Amygdala (tissue), 56 donors: Measurements from ENCODE around the gene C6orf52.
"Not testable (repeated sequence)": the region's sequence is repeated elsewhere in the genome, so short reads cannot be mapped to it uniquely, and the experiment has no call there.

Source experiments
- DNase-seq, 56 donors: peaks; one replicate each; lab custom pipeline; 2025; lab: John Stamatoyannopoulos, UW

Gene C6orf52

DNA sequence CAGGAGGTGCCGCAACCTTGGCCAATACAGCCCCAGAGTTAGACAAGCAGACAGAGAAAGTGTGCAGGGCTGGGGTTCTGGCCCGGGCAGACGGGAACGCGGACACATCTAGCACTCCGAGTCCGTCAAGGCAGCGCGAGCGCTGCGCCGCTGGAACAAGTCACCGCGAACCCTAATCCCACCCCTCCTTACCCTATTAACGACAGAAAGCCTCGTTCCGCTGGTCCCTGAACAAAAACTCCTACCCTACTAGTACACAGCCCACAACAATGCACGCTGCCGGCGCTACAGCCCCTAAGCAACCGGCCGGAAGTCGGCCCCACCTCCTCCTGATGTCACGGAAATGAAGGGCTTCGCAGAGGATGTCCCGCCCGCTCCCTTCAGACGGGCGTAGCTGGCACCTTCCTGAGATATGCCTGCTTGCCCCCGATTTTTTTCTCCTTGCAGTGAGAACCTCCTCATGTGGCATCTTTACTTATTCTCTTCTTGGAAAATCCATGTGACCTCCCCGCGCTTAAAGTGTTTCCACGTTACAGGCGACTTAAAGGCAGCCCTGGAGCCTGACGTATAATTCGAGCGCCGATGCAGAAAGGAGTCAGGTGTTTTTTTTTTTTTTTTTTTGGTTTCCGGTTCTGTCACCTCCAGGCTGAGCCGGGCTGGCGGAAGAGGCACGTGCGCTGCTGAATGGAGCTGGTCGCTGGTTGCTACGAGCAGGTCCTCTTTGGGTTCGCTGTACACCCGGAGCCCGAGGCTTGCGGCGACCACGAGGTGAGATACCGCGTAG lies at the start of gene C6orf52, which contains the start of gene PAK1IP1:
Gene C6orf52, minus strand, starts transcription at position 315 of the 784 bp plus-strand sequence. CDS start 7,066 bp downstream, outside the sequence.
Gene PAK1IP1, plus strand, starts transcription at position 671 of the 784 bp plus-strand sequence. Its CDS starts 14 bp downstream, at position 685.
- peak; percentile 57 to 98 (median 88) for DNase-seq

DNA sequence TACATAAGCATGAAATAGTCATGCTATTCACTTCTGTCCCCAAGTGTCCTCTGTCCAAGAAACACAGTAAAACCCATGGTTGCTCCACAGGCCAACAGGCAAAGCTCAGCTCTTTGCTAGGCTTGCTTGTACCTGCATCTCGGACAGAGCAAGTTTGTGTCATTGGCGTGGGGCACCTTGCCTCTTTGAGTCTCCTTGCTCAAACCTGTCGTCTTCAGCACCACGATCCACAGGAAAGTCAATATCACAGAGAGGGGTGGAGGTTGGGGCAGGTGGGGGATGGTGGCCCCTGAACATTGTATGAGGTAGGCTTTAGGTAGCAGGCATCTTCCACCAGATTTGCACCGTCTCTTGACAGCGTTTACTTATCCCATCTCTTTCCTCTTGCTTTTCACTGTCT lies 49.1 kb upstream of the C6orf52 start:
- no peak for DNase-seq

DNA sequence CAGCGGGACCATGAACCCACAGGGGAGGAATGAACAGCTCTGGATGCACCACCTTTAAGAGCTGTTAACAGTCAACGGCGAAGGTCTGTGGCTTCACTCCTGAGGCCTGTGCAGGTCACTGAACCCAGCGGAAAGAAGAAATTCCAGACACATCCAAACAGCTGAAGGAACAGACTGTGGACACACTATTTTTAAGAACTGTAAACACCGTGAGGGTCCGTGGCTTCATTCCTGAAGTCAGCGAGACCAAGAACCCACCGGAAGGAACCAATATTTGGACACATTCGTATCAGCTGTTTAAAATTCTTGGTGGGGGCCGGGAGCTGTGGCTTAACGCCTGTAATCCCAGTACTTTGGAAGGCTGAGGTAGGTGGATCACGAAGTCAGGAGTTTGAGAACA lies 47.8 kb upstream of the C6orf52 start:
- no peak for DNase-seq

DNA sequence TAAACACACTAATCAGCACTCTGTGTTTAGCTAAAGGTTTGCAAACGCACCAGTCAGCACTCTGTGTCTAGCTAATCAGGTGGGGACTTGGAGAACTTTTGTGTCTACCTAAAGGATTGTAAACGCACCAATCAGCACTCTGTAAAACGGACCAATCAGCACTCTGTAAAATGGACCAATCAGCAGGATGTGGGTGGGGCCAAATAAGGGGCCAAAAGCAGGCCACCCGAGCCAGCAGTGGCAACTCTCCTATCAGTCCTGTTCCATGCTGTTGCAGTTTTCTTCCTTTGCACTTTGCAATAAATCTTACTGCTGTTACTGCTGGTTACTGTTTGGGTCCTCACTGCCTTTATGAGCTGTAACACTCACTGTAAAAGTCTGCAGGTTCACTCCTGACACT lies 47.2 kb upstream of the C6orf52 start:
- DNase-seq = not testable (repeated sequence)

DNA sequence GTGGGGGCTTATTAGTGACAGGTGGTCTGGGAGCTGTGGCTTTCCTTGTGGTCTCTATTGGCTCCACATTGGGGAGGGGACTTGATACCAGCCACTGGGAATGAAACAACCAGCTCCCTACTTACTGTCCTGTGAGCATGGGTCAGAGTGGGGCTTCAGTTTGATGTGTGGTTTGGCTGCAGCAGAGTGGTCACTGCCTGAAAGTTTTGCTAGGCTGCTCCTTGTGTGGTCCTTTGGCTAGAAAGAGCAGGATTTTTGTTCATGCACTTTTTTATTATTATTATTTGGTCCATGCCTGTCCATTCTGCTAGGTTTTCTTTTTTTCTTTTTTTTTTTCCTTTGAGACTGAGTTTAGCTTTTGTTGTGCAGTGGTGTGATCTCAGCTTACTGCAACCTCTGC lies 45.6 kb upstream of the C6orf52 start:
- DNase-seq = no peak

DNA sequence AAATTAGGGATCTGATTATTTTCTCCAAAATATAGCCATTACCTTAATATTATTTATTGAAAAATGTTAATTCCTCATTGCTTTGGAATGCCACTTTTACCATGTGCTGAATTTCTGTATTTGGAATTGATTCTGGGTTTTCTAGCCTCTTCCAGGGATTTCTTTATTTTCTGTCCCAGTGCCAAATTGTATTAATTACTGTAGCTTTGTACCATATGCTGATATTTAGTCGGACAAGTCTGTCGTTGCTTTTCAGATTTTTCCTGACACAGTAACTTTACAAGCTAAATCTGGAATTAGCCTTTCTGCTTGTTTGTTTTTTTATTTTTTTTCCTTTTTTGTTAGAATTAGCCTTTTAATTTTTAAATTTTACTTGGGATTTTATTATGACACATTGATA lies 42.3 kb upstream of the C6orf52 start:
- DNase-seq = no peak

DNA sequence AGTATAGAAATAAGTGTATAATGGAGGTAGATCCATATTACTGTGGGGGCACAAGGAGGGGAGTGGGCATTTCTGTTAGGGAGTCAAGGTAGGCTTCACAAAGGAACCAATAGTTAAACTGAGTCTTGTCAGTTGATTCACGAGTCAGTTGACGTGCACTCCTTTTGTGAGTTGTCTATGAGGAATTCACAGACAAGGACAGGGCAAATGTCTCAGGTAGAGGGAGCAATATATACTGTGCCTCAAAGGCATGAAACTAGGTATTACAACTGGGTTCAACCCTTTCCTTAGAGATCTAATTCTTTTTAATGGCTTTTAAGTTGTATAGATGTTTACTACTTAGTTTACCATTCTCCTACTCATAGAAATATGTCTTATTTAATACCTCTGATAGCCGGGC lies 39.4 kb upstream of the C6orf52 start:
- no peak for DNase-seq

DNA sequence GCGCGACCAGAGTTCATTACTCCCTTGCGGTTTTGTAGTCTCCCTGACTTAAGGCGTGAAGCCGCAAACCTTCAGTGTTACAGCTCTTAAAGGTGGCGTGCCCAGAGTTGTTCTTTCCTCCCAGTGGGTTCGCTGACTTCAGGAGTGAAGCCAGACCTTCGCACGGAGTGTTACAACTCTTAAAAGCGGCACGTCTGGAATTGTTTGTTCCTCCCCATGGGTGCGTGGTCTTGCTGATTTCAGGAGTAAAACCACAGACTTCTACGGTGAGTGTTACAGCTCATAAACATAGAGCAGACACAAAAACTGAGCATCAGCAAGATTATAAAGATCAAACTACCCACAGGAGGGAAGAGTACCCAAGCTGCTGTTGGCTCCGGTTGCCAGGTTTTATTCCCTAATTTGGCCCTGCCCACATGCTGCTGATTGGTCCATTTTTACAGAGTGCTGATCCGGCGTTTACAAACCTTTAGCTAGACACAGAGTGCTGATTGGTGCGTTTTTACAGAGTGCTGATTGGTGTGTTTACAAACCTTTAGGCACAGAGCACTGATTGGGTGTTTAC lies 38.8 kb upstream of the C6orf52 start:
- DNase-seq = no peak

DNA sequence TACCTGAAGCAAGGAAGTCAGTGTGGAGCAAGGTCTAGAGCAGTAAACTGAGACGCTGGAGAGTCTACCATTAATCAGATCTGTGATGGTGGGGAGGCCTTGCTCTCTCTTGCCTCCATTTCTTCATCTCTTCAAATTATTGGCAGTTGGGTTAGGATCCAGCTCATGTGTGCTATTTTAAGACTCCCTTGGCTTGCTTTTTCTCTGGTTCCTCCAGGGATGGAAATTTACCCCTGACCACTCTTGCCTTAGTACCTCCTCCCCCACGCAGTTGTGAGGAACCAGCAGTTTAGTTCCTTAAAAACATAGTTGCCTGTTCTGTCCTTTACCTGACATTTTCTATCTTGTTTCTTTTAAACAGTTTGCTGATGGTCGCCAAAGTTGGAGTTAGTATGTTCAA lies 35.8 kb upstream of the C6orf52 start:
- DNase-seq = peak in 1 of 56 donors; percentile 36

DNA sequence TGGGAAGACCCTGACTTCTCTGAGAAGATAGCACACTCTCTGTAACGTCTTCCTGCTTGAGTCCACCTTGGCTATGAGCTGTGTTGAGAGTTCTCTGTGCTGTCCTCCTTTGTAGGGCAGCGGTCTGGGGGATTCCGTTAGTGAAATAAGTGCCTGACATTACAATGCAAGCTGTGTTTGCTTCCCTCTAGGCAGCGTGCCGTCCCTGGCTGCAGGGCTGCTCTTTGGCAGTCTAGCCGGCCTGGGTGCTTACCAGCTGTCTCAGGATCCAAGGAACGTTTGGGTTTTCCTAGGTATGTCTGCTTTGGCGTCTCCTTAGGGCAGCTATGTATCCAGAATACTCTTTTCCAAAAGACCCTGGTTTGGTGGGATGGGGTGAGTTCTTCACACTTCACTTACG lies 31.3 kb upstream of the C6orf52 start:
- peak in 32 of 56 donors; percentile 7 to 69 (median 30) for DNase-seq

DNA sequence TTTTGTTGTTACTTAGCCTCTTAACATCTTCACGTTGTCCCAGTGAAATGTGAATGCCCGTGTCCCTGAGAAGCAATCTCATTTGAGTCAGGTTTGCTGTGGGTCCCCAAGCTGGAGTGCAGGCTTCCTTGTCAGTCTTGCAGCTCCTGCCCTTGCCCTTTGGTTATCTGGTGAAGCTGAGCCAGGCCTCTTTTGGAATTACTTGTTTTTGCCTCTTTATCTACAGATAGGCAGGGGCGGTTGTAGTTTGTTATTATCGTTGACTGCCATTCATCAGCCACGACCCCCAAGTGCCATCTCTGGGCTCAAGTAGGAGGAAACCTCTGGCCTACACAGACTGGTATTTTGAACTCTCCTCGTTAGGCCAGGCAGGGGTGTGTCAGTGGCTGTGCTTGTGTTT lies 30.6 kb upstream of the C6orf52 start:
- no peak for DNase-seq

DNA sequence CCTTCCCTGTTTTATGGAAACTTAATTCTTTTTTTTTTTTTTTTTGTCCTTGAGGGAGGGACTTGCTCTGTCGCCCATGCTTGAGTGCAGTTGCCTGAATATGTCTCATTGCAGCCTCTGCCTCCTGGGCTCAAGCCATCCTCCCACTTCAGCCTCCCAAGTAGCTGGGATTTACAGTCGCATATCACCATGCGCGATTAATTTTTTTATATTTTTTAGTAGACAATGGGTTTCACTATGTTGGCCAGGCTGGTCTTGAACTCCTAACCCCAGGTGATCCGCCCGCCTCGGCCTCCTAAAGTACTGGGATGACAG lies 29.1 kb upstream of the C6orf52 start:
- peak in 1 of 56 donors; percentile 18 for DNase-seq

DNA sequence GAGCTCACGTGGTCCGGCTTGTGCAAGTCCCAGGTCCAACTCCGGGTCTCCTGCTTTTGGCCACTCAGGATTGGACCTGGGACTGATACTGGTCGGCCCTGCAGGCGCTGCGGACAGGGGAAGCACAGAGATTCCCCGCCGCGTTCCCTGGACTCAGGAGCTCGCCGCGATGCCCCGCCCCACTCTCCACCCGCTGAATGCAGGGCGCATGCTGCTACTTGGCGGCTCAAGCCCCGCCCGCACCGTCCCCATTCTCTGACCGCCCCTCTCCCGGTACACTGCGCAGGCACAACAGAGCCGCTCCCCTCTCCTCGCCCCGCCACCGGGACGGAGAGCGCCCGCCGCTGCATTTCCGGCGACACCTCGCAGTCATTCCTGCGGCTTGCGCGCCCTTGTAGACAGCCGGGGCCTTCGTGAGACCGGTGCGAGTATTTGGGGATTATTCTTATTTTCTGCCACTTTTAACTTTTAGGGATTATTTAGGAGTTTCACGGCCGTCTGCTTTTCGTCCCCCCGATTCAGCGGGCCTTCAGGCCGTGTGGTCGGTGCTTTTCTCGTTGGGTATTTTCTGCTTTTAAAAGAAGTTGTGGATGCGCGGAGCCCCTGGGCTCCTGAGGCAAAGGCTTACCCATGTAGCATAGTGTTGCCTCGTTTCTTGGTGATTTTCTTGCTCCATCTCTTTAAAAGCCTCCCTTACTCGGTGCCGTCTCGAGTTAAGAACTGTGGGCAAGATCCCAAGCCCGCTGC lies 28.6 kb upstream of the C6orf52 start, which contains the start of gene TMEM14C:
Gene TMEM14C, plus strand, starts transcription at position 251 of the 747 bp plus-strand sequence. CDS start 1,544 bp downstream, outside the sequence.
- peak; percentile 59 to 98 (median 95) for DNase-seq

DNA sequence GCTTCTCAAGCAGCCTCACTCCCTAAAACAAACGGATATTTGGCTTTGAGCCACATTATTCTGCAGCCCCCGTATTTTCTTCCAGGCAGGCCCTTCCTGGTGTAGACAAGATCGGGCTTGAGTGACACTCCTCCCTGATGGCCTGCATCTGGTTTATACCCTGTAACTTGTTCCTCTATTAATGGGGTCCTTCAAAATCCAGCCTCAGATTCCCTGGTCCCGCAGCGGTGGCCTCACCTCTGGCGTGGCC lies 28.1 kb upstream of the C6orf52 start:
- no peak for DNase-seq

DNA sequence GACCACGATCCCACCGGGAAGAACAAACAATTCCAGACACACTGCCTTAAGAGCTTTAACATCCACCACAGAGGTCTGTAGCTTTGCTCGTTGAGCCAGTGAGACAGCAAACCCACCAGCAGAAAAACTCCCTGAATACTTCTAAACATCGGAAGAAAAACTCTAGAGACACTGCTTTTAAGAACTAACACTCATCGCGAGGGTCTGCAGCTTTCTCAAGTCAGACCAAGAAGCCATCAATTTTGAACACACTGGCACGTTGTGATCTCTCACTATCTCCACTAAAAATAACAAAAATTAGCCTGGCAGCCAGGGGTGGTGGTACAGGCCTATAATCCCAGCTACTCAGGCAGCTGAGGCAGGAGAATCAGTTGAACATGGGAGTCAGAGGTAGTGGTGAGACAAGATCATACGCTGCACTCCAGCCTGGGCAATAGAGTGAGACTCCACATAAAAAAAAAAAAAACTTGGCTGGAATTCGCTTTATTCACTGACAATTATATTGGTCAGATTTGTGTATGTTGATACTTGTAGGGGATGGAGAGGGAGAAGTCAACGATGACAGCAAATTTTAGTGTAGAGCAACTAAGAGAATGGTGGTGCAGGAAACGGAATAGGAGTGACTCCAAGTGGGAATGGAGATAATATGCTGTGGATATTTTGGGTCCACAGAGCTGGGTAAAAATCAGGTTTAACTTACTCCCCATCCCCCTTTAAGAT lies 27.6 kb upstream of the C6orf52 start:
- DNase-seq = no peak

DNA sequence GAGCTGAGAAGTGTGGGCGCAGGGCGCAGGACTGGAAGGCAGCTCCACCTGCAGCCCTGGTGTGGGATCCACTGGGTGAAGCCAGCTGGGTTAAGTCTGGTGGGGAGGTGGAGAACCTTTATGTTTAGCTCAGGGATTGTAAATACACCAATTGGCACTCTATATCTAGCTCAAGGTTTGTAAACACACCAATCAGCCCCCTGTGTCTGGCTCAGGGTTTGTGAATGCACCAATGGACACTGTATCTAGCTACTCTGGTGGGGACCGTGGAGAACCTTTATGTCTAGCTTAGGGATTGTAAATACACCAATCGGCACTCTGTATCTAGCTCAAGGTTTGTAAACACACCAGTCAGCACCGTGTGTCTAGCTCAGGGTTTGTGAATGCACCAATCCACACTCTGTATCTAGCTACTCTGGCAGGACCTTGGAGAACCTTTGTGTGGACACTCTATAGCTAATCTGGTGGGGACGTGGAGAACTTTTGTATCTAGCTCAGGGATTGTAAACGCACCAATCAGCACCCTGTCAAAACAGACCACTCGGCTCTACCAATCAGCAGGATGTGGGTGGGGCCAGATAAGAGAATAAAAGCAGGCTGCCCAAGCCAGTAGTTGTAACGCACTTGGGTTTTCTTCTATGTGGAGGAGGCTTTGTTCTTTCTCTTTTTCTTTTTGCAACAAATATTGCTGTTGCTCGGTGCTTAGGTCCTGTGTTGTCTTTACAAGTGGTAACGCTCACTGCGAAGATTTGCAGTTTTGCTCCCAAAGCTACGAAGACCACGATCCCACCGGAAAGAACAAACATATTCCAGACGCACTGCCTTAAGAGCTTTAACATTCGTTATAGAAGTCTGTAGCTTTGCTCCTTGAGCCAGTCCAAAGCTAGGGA lies 26.8 kb upstream of the C6orf52 start:
- DNase-seq = not testable (repeated sequence)

DNA sequence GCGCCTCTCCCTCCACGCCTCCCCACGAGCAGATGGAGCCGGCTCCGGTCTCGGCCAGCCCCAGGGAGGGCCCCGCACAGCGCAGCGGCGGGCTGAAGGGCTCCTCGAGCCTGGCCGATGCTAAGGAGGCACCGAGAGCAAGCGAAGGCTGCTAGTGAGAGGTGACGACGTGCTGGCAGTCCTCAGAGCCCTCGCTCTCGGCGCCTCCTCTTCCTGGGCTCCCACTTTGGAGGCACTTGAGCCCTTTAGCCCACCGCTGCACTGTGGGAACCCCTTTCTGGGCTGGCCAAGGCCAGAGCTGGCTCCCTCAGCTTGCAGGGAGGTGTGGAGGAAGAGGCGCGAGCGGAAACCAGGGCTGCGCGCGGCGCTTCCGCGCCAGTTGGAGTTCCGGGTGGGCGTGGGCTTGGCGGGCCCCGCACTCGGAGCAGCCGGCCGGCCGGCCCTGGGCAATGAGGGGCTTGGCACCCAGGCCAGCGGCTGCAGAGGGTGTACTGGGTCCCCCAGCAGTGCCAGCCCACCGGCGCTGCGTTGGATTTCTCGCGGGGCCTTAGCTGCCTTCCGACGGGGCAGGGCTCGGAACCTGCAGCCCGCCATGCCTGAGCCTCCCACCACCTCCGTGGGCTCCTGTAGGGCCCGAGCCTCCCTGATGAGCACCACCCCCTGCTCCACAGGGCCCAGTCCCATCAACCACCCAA lies 26.0 kb upstream of the C6orf52 start:
- peak in 15 of 56 donors; percentile 3 to 36 (median 12) for DNase-seq

DNA sequence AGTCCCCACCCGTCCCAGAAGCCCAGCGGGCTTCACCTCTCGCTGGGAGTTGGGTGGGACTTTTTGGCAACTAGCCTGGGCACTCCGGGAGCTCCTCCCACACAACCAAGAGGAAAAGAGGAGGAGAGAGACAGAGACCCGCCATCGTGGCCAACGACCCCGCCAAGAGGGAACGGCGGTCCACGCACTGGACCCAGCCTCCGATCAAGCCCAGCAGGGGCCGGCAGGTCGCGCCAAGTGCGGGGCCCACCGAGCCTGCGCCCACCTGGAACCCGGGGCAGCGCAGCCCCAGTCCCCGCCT lies 25.5 kb upstream of the C6orf52 start:
- DNase-seq = no peak

DNA sequence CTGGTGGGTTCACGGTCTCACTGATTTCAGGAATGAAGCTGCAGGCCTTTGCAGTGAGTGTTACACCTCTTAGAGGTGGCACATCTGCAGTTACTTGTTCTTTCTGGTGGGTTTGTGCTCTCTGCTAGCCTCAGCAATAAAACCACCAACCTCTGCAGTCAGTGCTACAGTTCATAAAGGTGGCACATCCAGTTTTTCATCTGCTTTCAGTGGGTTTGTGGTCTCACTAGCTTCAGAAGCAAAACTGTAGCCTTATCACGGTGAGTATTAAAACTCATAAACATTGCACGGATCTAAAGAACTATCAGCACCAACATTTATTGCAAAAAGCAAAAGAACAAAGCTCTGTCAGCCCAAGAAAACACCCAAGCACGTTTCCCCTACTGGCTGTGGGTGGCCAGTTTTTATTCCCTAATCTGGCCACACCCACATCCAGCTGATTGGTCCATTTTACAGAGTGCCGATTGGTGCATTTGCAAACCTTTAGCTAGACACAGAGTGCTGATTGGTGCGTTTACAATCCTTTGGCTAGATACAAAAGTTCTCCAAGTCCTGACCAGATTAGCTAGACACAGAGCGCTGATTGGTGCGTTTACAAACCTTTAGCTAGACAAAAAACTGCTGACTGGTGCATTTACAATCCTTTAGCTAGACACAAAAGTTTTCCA lies 25.0 kb upstream of the C6orf52 start:
- DNase-seq = peak in 1 of 56 donors; percentile 1
